GM12864 (cell line): ENCODE data around the gene IQSEC1.

Experiments
- DNase-seq: peaks from one replicate; pipeline ENCODE4 v3.0.0-alpha.2; 2011; ENCODE audit warnings: low read depth
- H3K4me3 ChIP-seq: 2 replicates; pipeline ENCODE4 v1.5.1; 2011; ENCODE audit warnings: mild to moderate bottlenecking, low read depth, low read length, control low read depth
- CTCF ChIP-seq: IDR thresholded peaks from 2 replicates; pipeline ENCODE4 v1.5.1; 2011; ENCODE audit warnings: low read depth, mild to moderate bottlenecking, moderate library complexity, low read length, control low read depth, inconsistent platforms; ENCODE audit errors: missing control alignments

The IQSEC1 gene

GRCh38 chr3:12979151-12979946 is 93.9 kb downstream of the IQSEC1 start:
- TF ChIP-seq CTCF, result no peak
- no peak for DNase-seq
- H3K4me3 ChIP-seq, result no peak overlapping the region

GRCh38 chr3:12978682-12979081 is 94.5 kb downstream of the IQSEC1 start:
- no peak for DNase-seq
- H3K4me3 ChIP-seq, result no peak overlapping the region
- TF ChIP-seq CTCF, result no peak

- no peak for DNase-seq
- TF ChIP-seq CTCF, result no peak
- H3K4me3 ChIP-seq, result no peak overlapping the region
Observed at GRCh38 chr3:12977117-12977808, 96.0 kb downstream of the IQSEC1 start.

GRCh38 chr3:12975748-12976522 is 97.3 kb downstream of the IQSEC1 start:
- no peak overlapping the region for H3K4me3 ChIP-seq
- DNase-seq, result no peak
- no peak for TF ChIP-seq CTCF

GRCh38 chr3:12974819-12975218 is 98.4 kb downstream of the IQSEC1 start:
- DNase-seq, result no peak
- TF ChIP-seq CTCF, result no peak
- no peak overlapping the region for H3K4me3 ChIP-seq

GRCh38 chr3:12974334-12974733 is 98.9 kb downstream of the IQSEC1 start:
- no peak for DNase-seq
- H3K4me3 ChIP-seq, result no peak overlapping the region
- TF ChIP-seq CTCF, result no peak
